GM18951 (cell line): ENCODE measurements around the gene SETD2.
"Not testable (repeated sequence)": the region's sequence is repeated elsewhere in the genome, so short reads cannot be mapped to it uniquely, and the experiment has no call there.

Experiments used
- POLR2A ChIP-seq: IDR thresholded peaks from 4 replicates; pipeline ENCODE4 v1.6.1; 2011; ENCODE audit warnings: mild to moderate bottlenecking; ENCODE audit not compliant: insufficient read length, insufficient read depth; ENCODE audit errors: extremely low read depth
- in situ Hi-C: fragments of 300-500 bp; cut with MboI; formaldehyde crosslinking; loops from one replicate; pipeline ENCODE4 v1.12.0; 2022; ENCODE audit warnings: low sequenced_read_pairs, mixed read lengths, inconsistent platforms; ENCODE audit not compliant: unreplicated experiment

SETD2 gene

GRCh38 chr3:47054412-47054811, 109.5 kb downstream of the SETD2 start:
- TF ChIP-seq POLR2A: no peak
- in situ Hi-C loops: no loop called here

GRCh38 chr3:47047673-47048072, 116.2 kb downstream of the SETD2 start:
- no peak for TF ChIP-seq POLR2A

GRCh38 chr3:47047069-47047468, 116.8 kb downstream of the SETD2 start:
- in situ Hi-C loops: no loop called here
- no peak for TF ChIP-seq POLR2A

More at GRCh38 chr3:47047673-47048072, 116.2 kb downstream of the SETD2 start:
- in situ Hi-C loops: no loop called here

DNA sequence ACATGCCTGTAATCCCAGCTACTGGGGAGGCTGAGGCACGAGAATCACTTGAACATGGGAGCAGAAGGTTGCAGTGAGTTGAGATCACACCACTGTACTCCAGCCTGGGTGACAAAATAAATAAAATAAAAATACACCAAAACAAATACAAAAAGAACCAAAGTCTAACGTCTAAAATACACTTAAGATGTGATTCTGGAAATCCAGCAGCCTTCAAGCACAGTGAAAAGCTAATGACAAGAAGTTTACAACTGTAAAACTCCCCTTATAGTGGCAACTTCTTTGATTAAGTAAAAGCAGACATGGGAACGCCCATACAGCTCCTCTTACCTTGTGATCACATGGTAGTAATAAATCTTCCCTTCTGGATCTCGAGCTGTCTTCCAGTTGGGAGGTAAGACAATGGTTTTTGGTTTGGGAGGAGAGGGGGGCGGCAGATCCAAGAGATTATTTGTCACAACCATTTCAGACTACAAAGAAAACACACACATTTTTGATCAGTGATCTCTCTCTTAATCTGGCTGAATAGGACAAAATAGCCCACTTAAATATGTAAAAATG, 121.6 kb downstream of the SETD2 start:
- no peak for TF ChIP-seq POLR2A
- in situ Hi-C loops: no loop called here

GRCh38 chr3:47041114-47041513, 122.8 kb downstream of the SETD2 start:
- in situ Hi-C loops: no loop called here
- TF ChIP-seq POLR2A: no peak

DNA sequence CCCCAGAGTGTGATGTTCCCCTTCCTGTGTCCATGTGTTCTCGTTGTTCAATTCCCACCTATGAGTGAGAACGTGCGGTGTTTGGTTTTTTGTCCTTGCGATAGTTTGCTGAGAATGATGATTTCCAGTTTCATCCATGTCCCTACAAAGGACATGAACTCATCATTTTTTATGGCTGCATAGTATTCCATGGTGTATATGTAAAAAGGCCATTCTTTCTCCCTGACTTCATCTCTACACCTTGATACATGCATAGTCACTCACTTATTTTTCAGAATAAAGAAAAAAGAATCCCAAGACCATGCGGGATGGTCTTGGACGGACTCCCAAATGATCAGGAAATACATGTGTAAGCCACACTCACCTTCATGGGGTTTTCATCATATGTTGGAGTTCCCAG, 126.6 kb downstream of the SETD2 start:
- in situ Hi-C loops: not testable (repeated sequence)

DNA sequence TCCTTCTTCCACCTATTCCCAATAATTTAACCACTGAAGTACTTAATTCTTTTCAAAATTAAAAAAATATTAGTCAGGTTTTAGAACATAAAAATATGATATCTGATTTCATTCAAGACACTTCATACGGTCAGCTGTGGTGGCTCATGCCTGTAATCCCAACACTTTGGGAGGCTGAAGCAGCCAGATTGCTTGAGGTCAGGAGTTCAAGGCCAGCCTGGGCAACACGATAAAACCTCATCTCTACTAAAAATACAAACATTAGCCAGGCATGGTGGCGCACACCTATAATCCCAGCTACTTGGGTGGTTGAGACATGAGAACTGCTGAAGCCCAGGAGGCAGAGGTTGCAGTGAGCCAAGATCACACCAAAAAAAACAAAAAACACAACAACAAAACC, 127.8 kb downstream of the SETD2 start:
- in situ Hi-C loops: no loop called here
- TF ChIP-seq POLR2A: no peak

DNA sequence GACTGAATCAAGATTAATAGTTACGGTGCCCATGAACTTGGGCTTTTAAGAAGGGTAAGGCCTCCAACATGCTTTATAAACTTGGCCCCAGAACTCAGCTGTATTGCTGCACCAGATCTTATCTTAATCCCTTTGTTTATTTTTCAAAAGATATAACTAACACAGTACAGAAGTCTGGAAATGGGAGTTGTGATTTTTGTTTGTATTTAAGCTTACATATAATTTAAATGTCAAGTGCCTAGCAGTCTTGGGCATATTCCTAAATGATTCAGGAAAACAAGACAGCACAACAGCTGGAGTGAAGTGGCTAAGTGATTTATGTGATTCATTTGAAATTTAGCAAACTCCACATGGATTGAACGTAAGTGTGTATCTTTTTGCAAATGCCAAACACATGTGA, 128.3 kb downstream of the SETD2 start:
- in situ Hi-C loops: no loop called here
- no peak for TF ChIP-seq POLR2A

DNA sequence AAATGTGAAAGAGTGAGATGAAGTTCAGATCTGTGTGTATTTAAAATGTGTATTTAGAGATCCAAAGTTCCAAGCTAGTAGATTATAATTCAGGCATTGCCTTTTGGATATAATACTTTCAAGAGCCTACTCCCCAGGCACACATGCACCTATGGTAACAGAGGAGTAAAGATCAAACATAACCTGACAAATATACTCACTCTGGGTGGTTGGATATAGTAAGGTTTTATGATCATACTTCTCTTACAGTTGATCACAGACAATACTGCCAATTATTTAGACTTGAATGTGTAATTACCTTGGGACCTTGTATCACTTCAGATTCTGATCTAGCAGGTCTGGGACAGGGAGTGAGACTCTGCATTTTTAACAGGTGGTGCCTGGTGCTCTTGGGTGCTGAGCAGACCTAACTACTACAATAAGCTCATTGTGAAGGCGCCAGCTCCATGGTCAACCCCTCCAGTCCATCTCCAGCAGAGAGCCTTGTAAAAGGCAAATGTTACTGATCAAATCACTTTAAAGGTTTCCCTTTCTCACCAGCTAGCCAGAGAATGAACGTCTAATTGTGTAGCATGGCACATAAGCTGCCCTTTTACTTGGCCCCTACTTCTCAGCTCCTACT, 128.9 kb downstream of the SETD2 start:
- in situ Hi-C loops: no loop called here

DNA sequence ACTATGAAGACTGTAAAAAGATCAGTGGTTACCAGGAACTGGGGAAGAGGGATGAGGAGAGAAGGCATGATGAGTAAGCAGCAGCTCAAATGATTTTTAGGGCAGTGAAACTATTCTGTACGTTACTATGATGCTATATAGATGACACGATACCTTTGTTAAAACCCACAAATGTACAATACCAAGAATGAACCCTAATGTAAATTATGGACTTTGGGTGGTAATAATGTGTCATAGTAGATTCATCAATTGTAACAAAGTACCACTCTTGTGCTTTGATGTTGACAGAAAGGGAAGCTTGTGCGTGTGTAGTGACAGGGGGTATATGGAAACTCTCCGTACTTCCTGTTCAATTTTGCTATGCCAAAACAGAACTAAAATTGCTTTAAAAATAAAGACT, 132.9 kb downstream of the SETD2 start:
- in situ Hi-C loops: not testable (repeated sequence)

More for the DNA sequence above, 128.9 kb downstream of the SETD2 start:
- TF ChIP-seq POLR2A: no peak

DNA sequence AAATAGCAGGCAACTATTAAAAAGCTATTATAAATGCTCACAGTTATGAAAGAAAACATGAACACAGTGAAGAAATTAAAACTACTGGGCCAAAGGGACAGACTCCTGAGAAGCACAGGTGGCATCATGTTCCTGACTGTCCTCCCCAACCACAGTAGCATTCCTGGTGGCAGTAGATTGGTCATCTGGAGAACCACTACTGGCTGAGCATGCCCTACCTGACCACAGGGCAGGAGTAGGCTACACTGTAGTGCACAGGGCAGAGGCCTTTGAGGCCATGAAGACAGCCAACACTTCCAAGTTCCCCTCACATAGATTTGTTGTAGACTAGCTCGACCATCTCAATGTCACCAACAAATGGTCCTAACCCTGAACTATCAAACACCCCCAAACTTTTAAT, 135.2 kb downstream of the SETD2 start:
- no peak for TF ChIP-seq POLR2A
- in situ Hi-C loops: no loop called here

DNA sequence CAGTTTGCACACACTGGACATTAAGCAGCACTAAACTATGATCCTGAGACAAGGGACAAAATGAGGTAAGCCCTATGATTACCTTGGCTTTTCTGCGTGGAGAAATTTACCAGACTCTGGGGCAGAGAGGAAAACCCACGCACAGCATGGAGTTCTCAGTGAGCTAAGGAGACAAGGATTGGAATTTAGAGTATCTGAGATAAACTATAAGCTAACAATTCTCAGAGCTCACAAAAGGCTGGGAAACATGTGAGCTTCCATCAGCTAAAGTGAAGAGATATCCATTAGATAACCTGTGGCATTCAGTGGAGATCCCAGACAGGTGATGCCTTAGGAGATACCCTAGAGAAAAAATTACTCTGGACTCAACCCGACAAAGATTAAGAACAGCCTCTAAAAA, 135.8 kb downstream of the SETD2 start:
- in situ Hi-C loops: no loop called here

DNA sequence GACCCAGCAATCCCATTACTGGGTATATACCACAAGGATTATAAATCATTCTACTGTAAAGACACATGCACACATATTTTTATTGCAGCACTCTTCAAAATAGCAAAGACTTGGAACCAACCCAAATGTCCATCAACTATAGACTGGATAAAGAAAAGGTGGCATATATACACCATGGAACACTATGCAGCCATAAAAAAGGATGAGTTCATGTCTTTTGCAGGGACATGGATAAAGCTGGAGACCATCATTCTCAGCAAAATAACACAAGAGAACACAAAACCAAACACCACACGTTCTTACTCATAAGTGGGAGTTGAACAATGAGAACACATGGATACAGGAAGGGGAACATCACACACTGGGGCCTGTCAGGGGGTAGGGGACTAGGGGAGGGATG, 137.5 kb downstream of the SETD2 start:
- in situ Hi-C loops: not testable (repeated sequence)

More for the DNA sequence above, 135.8 kb downstream of the SETD2 start:
- TF ChIP-seq POLR2A: no peak

DNA sequence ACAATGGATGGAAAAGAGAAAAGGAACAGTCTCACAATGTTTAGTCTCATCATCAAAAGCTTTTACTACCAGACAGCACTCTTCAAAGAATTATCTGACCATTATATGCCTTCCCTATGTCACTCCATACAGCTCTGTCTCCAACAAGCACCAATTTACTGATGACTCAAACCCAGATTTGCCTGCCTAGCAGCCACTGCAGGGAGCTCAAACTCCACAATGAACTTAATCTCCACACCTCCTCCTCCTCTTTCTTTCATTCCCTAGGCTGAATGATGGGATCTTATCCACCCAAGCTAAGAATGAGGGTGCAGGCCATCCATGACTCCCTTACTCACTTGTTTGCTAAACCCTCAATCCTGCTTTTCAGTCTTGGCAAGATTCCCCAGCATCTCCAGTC, 139.0 kb downstream of the SETD2 start:
- in situ Hi-C loops: no loop called here
- no peak for TF ChIP-seq POLR2A

DNA sequence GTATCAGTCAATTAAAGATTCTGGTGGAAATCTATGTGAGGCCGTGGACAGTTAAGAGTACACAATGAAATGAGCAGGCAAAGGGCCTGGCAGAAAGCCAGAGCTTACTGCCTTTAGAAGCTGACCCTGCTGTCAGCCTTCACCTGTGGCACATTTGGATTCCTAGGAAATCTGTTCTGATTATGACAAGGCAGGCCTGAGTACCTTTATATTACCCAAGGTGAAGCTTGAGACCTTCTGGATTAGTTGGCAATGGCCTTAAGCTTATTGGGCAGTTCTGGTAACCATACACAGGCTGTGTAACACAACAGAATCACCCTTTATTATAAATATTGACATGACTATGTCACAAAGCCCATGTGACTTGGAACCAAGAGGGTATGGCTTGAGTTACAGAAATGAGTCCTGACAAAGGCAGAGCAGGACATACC, 141.3 kb downstream of the SETD2 start:
- no peak for TF ChIP-seq POLR2A
- in situ Hi-C loops: no loop called here
